NCI-H1092 (cell line): ENCODE measurements around the gene RAE1.

ENCODE experiments used
- DNase-seq: peaks from one replicate; lab custom pipeline; 2025; lab: John Stamatoyannopoulos, UW

The RAE1 gene

GRCh38 chr20:57372157-57372556 is 21.1 kb downstream of the RAE1 start:
- no peak for DNase-seq

- DNase-seq, result no peak
These were observed 21.7 kb downstream of the RAE1 start for GRCh38 chr20:57372581-57373350.

- DNase-seq, result no peak
These were observed 23.4 kb downstream of the RAE1 start for GRCh38 chr20:57374343-57374930.

GRCh38 chr20:57374931-57375651 is 24.0 kb downstream of the RAE1 start:
- no peak for DNase-seq

GRCh38 chr20:57375652-57376230 is 24.7 kb downstream of the RAE1 start:
- DNase-seq, result no peak

- no peak for DNase-seq
These were observed 26.3 kb downstream of the RAE1 start for GRCh38 chr20:57377350-57377749.

- no peak for DNase-seq
These were observed 27.1 kb downstream of the RAE1 start for GRCh38 chr20:57378107-57378506.

GRCh38 chr20:57378646-57379262 is 27.7 kb downstream of the RAE1 start:
- DNase-seq, result no peak

GRCh38 chr20:57379263-57379647 is 28.2 kb downstream of the RAE1 start:
- no peak for DNase-seq

- DNase-seq, result no peak
These were observed 29.2 kb downstream of the RAE1 start for GRCh38 chr20:57380081-57380750.

- DNase-seq, result peak; percentile 58
These were observed 30.8 kb downstream of the RAE1 start for GRCh38 chr20:57381596-57382503.

- DNase-seq, result no peak
These were observed 31.5 kb downstream of the RAE1 start for GRCh38 chr20:57382516-57382915.

- DNase-seq, result no peak
These were observed 32.6 kb downstream of the RAE1 start for GRCh38 chr20:57383447-57384347.

GRCh38 chr20:57384486-57384885 is 33.4 kb downstream of the RAE1 start:
- no peak for DNase-seq

- DNase-seq, result no peak
These were observed 34.1 kb downstream of the RAE1 start for GRCh38 chr20:57384953-57385761.

GRCh38 chr20:57385940-57386339 is 34.9 kb downstream of the RAE1 start:
- no peak for DNase-seq

GRCh38 chr20:57386762-57387161 is 35.7 kb downstream of the RAE1 start:
- DNase-seq, result no peak

GRCh38 chr20:57387463-57387862 is 36.4 kb downstream of the RAE1 start:
- DNase-seq, result no peak

GRCh38 chr20:57387945-57388371 is 36.9 kb downstream of the RAE1 start:
- no peak for DNase-seq
